Naive thymus-derived CD8-positive, alpha-beta T cell (primary cell): Measurements from ENCODE around the gene IGF2. TPM values are rescaled to one million over a fixed set of nuclear protein-coding genes. Genes with fewer than 3 reads are reported as not detected.

Experiments
- ATAC-seq, 2 donors: fragments of 150-1000 bp; cut with Tn5 transposase in 1 of 2; sonication (Bioruptor Pico), chemical (Tn5 transposase) in 1 of 2; 1 replicate in 1 of 2; 2 replicates in 1 of 2; pipeline ENCODE4 v1.10.0; 2021; ENCODE audit warnings: mild to moderate bottlenecking in 2 of 2, moderate library complexity in 2 of 2
- POLR2A ChIA-PET: fragments of 350-600 bp; sonication (Branson Sonifier 250); formaldehyde crosslinking; loops from one replicate; lab custom pipeline; 2021; ENCODE audit warnings: antibody characterized with exemption; lab: Charles Lee
- DNase-seq, 10 donors: peaks; one replicate each; pipeline versions ENCODE4 v3.0.0 to v3.0.0-alpha.2; 2020 to 2022
- H3K27ac Mint-ChIP-seq, 10 donors: one replicate each; pipeline ENCODE4 v1.8.0; 2020 to 2022; ENCODE audit warnings: mild to moderate bottlenecking in 10 of 10, mixed read lengths in 10 of 10, moderate library complexity in 4 of 10, inconsistent platforms in 1 of 10
- H3K27me3 Mint-ChIP-seq, 5 donors: one replicate each; pipeline ENCODE4 v1.8.0; 2021 to 2022; ENCODE audit warnings: mixed read lengths in 5 of 5
- H3K36me3 Mint-ChIP-seq, 3 donors: one replicate each; pipeline ENCODE4 v1.8.0; 2020 to 2022; ENCODE audit warnings: mixed read lengths in 3 of 3, mild to moderate bottlenecking in 2 of 3, inconsistent platforms in 1 of 3
- H3K4me1 Mint-ChIP-seq, 4 donors: one replicate each; pipeline ENCODE4 v1.8.0; 2021 to 2022; ENCODE audit warnings: mixed read lengths in 4 of 4
- H3K4me3 Mint-ChIP-seq, 10 donors: one replicate each; pipeline ENCODE4 v1.8.0; 2020 to 2022; ENCODE audit warnings: mild to moderate bottlenecking in 10 of 10, mixed read lengths in 10 of 10, moderate library complexity in 6 of 10, inconsistent platforms in 1 of 10
- H3K9me3 Mint-ChIP-seq, 9 donors: one replicate each; pipeline ENCODE4 v1.8.0; 2020 to 2022; ENCODE audit warnings: mixed read lengths in 9 of 9, mild to moderate bottlenecking in 3 of 9, inconsistent platforms in 1 of 9, moderate library complexity in 1 of 9
- polyA plus RNA-seq, 3 donors: library from polyadenylated mRNA; unstranded; fragments of 300-500 nt; fragmentation: Illumina TruSeq; gene quantifications; one replicate each; pipeline ENCODE4 v1.2.3, GENCODE V29; 2021
- total RNA-seq, 8 experiments: library from RNA in 2 of 8; stranded (reverse) in 2 of 8; gene quantifications; one replicate each; pipeline ENCODE4 v1.2.3 and lab custom pipeline; 2021 to 2026

Gene IGF2
- total and polyA plus RNA-seq, 5 experiments from 2014 or later: not detected

DNA sequence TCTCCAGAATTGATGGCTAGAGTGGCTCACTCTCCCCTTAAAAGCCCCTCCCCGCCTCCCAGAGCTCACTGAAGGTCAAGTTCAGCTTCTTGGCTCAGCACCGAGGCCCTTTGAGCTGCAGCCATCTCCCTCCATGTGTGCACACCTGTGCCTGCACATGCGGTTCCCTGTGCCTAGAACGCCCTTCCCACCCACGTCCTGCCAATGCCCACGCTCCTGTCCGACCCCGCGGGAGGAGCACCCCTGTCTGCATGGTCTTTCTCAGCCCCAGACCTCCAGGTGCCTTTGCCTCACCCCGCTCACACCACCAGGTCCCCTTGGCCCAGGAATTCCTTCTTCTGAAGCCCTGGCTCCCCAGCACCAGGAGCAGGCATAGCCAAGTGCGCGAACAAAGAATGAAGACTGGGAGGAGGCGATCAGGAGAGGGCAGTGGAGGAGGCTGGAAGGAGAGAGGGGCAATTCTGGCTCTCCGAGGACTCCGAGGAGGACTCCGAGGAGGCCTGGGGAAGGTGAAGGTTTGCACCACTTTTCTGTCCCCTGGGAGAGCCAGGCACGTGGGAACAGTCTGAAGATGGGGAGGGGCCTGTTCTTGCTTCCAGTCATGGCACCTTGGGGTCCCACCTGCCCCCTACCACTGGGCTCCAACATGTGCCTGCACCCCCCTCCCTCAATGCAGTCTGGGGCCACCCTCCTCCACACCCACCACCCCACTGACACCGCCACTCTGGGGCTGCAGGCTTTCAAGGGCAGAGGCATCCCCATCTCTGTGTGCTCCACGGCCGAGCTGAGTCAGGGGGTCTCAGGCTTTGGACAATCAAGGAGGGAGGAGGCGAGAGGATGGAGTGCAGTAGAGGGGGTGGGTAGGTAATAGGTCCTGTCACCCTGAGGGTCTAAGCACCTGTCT is 17.7 kb downstream of the IGF2 start:
- no peaks in the 10 kb centered on the region for H3K4me1 Mint-ChIP-seq
- no peak overlapping the region for H3K4me3 Mint-ChIP-seq
- H3K27ac Mint-ChIP-seq: no peak overlapping the region
- POLR2A ChIA-PET: no interaction called here
- H3K9me3 Mint-ChIP-seq: peaks cover 0 to 10% (median 0%) of the 10 kb centered on the region in 9 donors
- DNase-seq (peak in 1 of 10 donors; percentile 53), ATAC-seq (no peak)
- peaks cover 0 to 2% (median 0%) of the 10 kb centered on the region in 3 donors for H3K36me3 Mint-ChIP-seq
- H3K27me3 Mint-ChIP-seq: peaks cover 12 to 40% (median 26%) of the 10 kb centered on the region in 5 donors

DNA sequence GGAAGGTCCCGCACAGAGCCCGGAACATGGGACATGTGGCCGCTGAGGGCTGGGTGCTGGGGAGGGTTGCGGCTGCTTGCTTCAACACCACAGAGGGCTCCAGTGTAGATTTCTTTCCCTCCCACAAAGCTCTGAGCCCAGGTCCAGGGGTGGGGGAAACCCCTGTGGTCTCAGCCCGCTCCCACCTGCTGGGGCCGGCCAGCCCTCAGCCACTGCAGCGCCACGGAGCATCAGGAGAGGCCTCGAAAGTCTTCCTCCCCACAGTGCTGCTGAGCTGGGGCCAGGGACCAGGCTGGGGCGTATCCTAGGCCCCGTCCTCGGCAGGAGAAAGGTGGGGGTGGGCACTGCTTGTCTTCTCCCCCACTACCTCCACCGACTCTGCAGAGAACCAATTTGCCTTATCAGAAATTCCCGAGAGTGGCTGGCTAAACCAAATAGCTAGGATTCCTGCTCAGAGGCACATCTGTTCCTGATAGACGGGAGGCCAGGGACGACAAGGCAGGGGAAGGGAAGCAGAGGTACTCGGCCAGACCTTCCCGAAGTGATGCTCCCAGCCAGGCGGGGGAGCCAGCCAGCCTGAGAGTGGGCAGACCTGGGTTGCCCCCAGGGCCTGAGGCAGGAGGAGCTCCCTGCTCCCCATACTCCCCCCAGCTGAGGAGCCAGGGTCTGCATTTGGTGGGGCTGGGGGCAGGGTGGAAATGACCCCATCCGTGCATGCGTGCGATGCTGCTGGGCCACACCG is 18.7 kb downstream of the IGF2 start:
- DNase-seq: peak in 1 of 10 donors; percentile 42
- ATAC-seq: no peak
- H3K36me3 Mint-ChIP-seq: peaks cover 0 to 2% (median 0%) of the 10 kb centered on the region in 3 donors
- H3K9me3 Mint-ChIP-seq: peaks cover 0 to 8% (median 0%) of the 10 kb centered on the region in 9 donors
- POLR2A ChIA-PET: no interaction called here
- H3K27me3 Mint-ChIP-seq: peaks cover 12 to 40% (median 26%) of the 10 kb centered on the region in 5 donors
- no peak overlapping the region for H3K4me3 Mint-ChIP-seq
- no peaks in the 10 kb centered on the region for H3K4me1 Mint-ChIP-seq
- no peak overlapping the region for H3K27ac Mint-ChIP-seq

DNA sequence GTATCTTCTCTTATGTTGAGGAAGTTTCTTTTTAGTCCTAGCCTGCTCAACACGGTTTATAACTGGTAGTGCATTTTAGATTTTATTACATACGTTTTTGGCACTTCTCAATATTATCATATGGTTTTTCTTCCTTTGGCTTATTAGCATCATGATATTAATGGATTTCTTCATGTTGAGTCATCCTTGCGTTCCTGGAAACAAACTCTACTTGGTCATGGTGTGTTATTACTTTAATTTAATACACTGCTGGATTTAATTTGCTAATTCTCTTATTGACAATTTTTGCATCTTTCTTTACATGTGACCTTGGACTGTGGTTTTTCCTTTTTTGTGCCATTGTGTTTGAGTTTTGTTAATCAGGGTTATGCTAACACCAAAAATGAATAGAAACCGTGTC is 20.5 kb downstream of the IGF2 start:
- H3K4me3 Mint-ChIP-seq: no peak overlapping the region
- ATAC-seq (no peak), DNase-seq (no peak)
- POLR2A ChIA-PET: no interaction called here
- no peaks in the 10 kb centered on the region for H3K4me1 Mint-ChIP-seq
- H3K9me3 Mint-ChIP-seq: peaks cover 0 to 8% (median 0%) of the 10 kb centered on the region in 9 donors
- peaks cover 12 to 27% (median 19%) of the 10 kb centered on the region in 5 donors for H3K27me3 Mint-ChIP-seq
- peaks cover 0 to 2% (median 0%) of the 10 kb centered on the region in 3 donors for H3K36me3 Mint-ChIP-seq
- H3K27ac Mint-ChIP-seq: no peak overlapping the region

DNA sequence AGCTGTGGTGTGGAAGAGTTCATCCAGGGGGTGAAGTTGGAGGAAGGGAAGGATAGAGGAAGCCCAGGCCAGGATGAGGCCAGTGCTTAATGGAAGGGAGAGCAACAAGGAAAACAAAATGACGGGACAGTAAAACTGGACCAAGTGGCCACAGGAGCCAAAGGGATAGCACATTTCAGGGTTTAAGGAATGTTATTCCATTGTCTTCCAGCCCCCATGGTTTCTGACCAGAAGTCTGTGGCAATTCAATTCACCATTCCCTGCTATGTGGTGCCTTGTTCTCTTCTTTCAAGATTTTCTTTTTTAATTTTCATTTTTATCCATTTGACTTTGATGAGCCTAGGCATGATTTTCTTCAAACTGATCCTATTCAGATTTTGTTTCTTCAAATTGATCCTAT is 22.5 kb downstream of the IGF2 start:
- DNase-seq (no peak), ATAC-seq (no peak)
- POLR2A ChIA-PET: no interaction called here
- Mint-ChIP-seq H3K27ac (no peak overlapping the region), H3K27me3 (peaks cover 8 to 20% (median 14%) of the 10 kb centered on the region in 5 donors), H3K4me1 (no peaks in the 10 kb centered on the region), H3K36me3 (peaks cover 0 to 2% (median 0%) of the 10 kb centered on the region in 3 donors), H3K9me3 (peaks cover 0 to 8% (median 0%) of the 10 kb centered on the region in 9 donors), H3K4me3 (no peak overlapping the region)

DNA sequence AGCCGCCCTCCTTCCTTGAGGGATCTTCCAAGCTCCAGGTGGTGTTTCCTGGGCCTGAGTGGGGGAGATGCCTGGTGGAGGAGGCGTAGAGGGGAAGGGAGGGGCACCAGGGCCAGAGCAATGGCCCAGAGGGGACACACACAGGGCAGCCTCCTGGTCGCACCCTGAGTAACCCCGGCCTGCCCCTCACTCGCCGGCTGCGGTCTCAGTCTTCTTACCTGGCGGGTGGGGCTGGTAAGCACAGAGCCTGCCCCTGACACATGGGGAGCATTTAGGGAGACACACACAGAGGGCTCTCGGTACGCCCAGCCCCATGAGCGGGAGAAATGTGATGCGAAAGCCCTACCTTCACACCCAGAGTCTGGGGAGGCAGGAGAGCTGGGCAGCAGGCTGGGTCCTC is 23.9 kb downstream of the IGF2 start:
- DNase-seq (peak in 1 of 10 donors; percentile 23), ATAC-seq (no peak)
- Mint-ChIP-seq H3K4me3 (no peak overlapping the region), H3K4me1 (no peaks in the 10 kb centered on the region), H3K36me3 (no peaks in the 10 kb centered on the region), H3K27ac (no peak overlapping the region), H3K9me3 (peaks cover 0 to 8% (median 0%) of the 10 kb centered on the region in 9 donors), H3K27me3 (peaks cover 6 to 14% (median 9%) of the 10 kb centered on the region in 5 donors)
- POLR2A ChIA-PET: no interaction called here

DNA sequence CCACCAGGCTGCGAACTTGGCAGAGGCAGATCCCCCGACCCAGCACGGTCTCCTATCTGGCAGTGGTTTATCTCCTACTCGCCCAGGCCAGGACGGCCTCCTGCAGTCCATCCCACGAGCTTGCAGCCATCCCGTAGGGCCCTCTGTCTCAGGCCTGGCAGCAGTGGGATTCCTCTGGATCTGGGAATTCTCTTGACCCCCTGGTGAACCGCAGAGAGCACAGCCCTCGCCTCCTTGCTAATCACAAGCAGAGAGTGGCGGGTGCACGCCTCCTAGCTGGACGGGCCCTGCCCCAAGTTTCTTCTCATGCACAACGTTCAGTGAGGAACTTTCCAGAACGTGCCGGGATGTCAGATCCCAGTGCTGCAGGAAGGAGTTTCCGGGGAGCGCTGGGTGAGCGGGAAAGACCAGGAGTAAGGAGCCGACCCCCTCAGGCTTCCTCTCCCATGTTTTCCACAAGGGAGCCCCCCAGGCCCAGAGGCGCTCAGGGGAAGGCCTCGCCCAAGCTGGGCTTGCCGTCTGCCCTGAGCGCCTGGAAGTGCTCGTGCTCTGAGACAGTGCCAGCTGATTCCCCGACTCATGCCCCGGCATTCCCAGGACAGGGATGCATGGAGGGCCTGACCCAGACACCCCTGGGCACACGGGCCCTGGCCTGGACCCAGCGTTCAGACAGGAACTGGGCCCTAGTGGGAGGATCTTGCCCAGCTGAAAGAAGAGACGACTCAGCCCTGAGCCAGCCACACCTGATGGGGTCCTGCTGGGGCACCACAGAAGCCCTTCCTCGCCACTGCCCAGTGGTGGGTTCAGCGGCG is 24.6 kb downstream of the IGF2 start:
- H3K4me1 Mint-ChIP-seq: peaks cover 0 to 5% (median 2%) of the 10 kb centered on the region in 4 donors
- peak in 1 of 10 donors; percentile 54 for DNase-seq
- H3K27ac Mint-ChIP-seq: no peak overlapping the region
- ATAC-seq: no peak
- H3K4me3 Mint-ChIP-seq: no peak overlapping the region
- H3K27me3 Mint-ChIP-seq: peaks cover under 1 to 8% (median 3%) of the 10 kb centered on the region in 5 donors
- H3K36me3 Mint-ChIP-seq: no peaks in the 10 kb centered on the region
- peaks cover 0 to 8% (median 0%) of the 10 kb centered on the region in 9 donors for H3K9me3 Mint-ChIP-seq
- POLR2A ChIA-PET: interaction anchor here (0.6 kb wide), 1 partner anchor 987 kb away, joined by 5 read pairs; no protein-coding TSS in a partner anchor

DNA sequence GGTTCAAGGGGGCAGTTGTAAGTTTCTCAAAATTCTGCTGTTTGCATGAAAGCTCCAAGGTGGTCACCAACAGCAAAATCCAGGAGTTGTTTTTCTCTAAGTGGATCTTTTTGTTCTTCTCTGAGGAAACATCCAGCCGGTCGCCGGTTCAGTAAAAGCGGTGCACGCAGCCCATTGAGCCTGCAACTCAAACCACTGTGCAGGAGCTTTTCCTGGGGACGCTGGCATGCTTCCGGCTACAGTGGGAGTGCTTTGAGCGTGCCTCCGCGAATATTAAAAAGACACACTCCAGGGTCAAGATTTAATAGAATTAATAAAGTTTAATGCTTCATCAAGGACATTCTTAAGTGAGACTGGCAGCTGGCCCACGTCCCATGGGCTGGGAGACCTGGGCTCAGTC is 25.4 kb downstream of the IGF2 start:
- H3K36me3 Mint-ChIP-seq: no peaks in the 10 kb centered on the region
- DNase-seq (no peak), ATAC-seq (no peak)
- no peak overlapping the region for H3K4me3 Mint-ChIP-seq
- POLR2A ChIA-PET: no interaction called here
- H3K27ac Mint-ChIP-seq: no peak overlapping the region
- H3K27me3 Mint-ChIP-seq: peaks cover 0 to 6% (median 1%) of the 10 kb centered on the region in 5 donors
- peaks cover 0 to 8% (median 0%) of the 10 kb centered on the region in 9 donors for H3K9me3 Mint-ChIP-seq
- peaks cover 0 to 6% (median 3%) of the 10 kb centered on the region in 4 donors for H3K4me1 Mint-ChIP-seq

DNA sequence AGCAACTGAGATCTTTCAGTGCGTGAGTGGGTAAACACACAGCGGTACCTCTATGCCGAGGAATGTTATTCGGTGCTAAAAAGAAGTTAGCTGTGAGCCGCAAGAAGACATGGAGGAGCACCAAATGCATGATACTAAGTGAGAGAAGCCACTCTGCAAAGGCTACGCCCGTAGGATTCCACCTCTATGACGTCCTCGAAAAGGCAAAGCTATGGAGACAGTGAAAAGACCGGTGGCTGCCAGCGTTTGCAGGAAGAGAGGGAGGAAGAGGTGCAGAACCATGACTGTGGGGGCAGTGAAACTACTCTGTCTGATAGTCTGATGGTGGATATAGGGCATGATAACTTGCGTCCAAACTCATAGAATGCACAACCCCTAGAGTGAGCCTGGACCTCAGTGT is 28.7 kb downstream of the IGF2 start:
- H3K9me3 Mint-ChIP-seq: no peaks in the 10 kb centered on the region
- no peaks in the 10 kb centered on the region for H3K36me3 Mint-ChIP-seq
- ATAC-seq (no peak), DNase-seq (no peak)
- H3K4me1 Mint-ChIP-seq: peaks cover 0 to 9% (median 3%) of the 10 kb centered on the region in 4 donors
- peaks cover 0 to 13% (median 0%) of the 10 kb centered on the region in 5 donors for H3K27me3 Mint-ChIP-seq
- H3K4me3 Mint-ChIP-seq: no peak overlapping the region
- POLR2A ChIA-PET: no interaction called here
- no peak overlapping the region for H3K27ac Mint-ChIP-seq

DNA sequence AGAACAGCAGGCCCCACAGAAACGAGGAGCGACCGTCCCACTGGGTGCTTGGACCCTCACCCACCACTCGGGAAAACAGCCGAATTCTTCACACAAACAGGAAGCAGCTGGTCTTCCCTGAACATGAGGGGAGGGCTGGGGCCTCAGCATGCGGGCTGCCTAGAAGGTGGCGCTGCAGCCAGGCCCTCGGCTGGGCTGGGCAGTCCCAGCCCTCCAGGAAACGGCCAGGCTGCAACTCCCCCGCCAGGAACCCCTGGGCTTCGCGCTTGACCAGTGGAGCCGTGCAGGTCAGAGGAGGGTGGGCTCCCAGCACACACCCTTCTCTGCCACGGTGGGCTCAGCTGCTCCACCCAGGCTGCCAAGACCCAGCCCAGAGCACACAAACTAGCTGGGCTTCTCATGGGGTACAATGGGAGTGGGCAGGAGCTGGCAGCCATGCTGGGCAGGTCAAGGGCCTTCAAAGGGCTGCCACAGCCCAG is 29.6 kb downstream of the IGF2 start:
- no peak for DNase-seq
- Mint-ChIP-seq H3K4me1 (peaks cover 0 to 9% (median 3%) of the 10 kb centered on the region in 4 donors), H3K9me3 (no peaks in the 10 kb centered on the region), H3K27ac (peak overlapping the region in 1 of 10 donors; percentile 52), H3K4me3 (no peak overlapping the region), H3K36me3 (no peaks in the 10 kb centered on the region), H3K27me3 (peaks cover 0 to 15% (median 0%) of the 10 kb centered on the region in 5 donors)
- POLR2A ChIA-PET: no interaction called here
- no peak for ATAC-seq

DNA sequence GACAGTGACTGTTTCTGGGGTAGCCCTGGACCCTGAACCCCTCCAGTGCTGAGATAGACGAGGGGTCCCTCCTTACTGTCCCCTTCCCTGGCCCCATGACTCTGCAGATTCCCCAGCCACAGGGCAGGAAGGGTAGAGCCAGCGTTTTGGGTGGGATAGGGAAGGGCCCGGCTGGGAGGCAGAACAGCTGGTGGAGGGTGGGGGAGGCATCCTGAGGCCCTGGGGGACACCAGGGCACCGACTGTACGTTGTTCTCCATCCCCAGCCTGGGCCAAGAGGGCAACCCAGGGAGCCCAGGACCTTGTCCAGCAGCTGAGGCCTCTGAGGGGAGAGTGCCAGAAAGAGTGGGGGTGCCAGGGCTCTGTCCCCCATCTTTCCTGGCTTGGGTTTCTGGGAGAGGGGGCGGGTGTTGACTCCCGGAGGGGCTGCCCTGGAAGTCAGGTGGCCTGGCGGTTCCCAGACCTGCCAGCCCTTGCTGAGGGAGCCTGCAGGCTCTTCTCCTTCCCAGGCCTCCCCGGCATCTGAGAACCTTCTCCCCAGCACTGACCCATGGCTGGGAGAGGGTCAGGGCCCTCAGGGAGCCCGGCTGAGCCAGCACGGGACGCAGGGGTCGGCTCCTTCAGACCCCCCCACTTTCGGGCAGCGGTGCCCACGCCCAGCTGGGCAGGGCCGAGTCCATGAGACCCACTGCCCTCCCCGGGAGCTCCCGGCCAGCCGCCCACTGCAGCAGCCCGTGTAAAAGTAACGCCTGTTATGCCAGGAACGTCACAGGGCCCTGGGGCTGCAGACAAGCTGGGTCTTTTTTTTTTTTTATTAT is 30.3 kb downstream of the IGF2 start:
- Mint-ChIP-seq H3K9me3 (no peaks in the 10 kb centered on the region), H3K4me3 (no peak overlapping the region), H3K36me3 (no peaks in the 10 kb centered on the region), H3K27ac (no peak overlapping the region), H3K27me3 (peaks cover 0 to 18% (median 3%) of the 10 kb centered on the region in 5 donors), H3K4me1 (peaks cover 0 to 9% (median 3%) of the 10 kb centered on the region in 4 donors)
- POLR2A ChIA-PET: no interaction called here
- ATAC-seq: no peak
- peak in 1 of 10 donors; percentile 35 for DNase-seq

DNA sequence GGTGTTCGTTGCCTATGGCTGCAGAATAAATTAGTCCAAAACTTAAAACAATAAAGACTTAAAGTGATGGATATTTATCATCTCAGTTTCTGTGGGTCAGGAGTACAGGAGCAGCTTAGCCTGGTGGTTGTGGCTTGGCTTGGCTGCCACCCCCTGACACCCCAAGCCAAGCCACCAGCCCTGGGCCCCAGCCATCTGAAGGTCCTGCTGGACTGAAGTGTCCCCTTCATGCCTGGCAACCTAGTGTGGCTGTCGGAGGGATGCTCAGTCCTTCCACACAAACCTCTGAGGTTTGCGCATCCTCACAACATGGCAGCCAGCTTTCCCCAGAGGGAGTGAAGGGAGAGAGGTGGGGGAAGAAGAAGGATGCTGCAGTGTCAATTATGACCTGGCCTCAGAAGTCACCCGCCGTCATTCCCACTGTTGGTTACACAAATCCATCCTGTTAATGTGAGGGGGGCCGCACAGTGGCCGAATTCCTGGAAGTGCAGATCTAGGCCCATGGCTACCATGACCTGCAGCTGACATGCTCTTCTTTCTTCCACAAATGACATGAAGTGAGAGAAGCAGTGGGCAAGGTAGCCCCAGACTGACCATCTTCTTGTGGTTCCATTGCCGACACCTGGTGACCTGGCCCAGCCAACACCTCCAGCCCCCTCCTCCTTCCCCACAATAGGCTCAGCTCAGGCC is 31.1 kb downstream of the IGF2 start:
- Mint-ChIP-seq H3K9me3 (no peaks in the 10 kb centered on the region), H3K4me3 (no peak overlapping the region), H3K27ac (no peak overlapping the region), H3K27me3 (peaks cover 0 to 19% (median 3%) of the 10 kb centered on the region in 5 donors), H3K4me1 (peaks cover 0 to 9% (median 3%) of the 10 kb centered on the region in 4 donors), H3K36me3 (no peaks in the 10 kb centered on the region)
- DNase-seq: no peak
- no peak for ATAC-seq
- POLR2A ChIA-PET: no interaction called here
